Occipital lobe (tissue), 2 donors: ENCODE results near the gene PNRC1. TPM values are rescaled to one million over a fixed set of nuclear protein-coding genes. Genes with fewer than 3 reads are reported as not detected.
"Not testable (repeated sequence)": the region's sequence is repeated elsewhere in the genome, so short reads cannot be mapped to it uniquely, and the experiment has no call there.

ENCODE experiments used
- DNase-seq: peaks from one replicate; lab custom pipeline; 2025; lab: John Stamatoyannopoulos, UW
- total RNA-seq: library from RNA; depleted of rRNA; stranded (reverse); fragments of >200 nt; gene quantifications from one replicate; pipeline ENCODE4 v1.2.3, GENCODE V29; 2014

Gene PNRC1
- 80.9 TPM for total RNA-seq

GRCh38 chr6:89080281-89081128 is at the start of gene PNRC1:
Gene PNRC1, plus strand, starts transcription at chr6:89080751. Its CDS starts 144 bp downstream, at chr6:89080895.
- DNase-seq = peak; percentile 99

GRCh38 chr6:89032599-89032998 is 48.0 kb upstream of the PNRC1 start:
- DNase-seq = no peak

- no peak for DNase-seq
These were observed 47.1 kb upstream of the PNRC1 start for GRCh38 chr6:89033461-89033860.

- DNase-seq = not testable (repeated sequence)
These were observed 46.4 kb upstream of the PNRC1 start for GRCh38 chr6:89034116-89034515.

- DNase-seq = no peak
These were observed 45.8 kb upstream of the PNRC1 start for GRCh38 chr6:89034586-89035251.

GRCh38 chr6:89035252-89036101 is 45.1 kb upstream of the PNRC1 start:
- DNase-seq = peak; percentile 53

- DNase-seq = no peak
These were observed 43.2 kb upstream of the PNRC1 start for GRCh38 chr6:89037141-89037900.

GRCh38 chr6:89037901-89038293 is 42.7 kb upstream of the PNRC1 start:
- DNase-seq = not testable (repeated sequence)

GRCh38 chr6:89042664-89043063 is 37.9 kb upstream of the PNRC1 start:
- DNase-seq = no peak

- DNase-seq = no peak
These were observed 36.1 kb upstream of the PNRC1 start for GRCh38 chr6:89044328-89045010.

GRCh38 chr6:89045011-89045387 is 35.6 kb upstream of the PNRC1 start:
- peak; percentile 4 for DNase-seq

- no peak for DNase-seq
These were observed 35.0 kb upstream of the PNRC1 start for GRCh38 chr6:89045576-89045975.

GRCh38 chr6:89047473-89047872 is 33.1 kb upstream of the PNRC1 start:
- no peak for DNase-seq

- no peak for DNase-seq
These were observed 32.1 kb upstream of the PNRC1 start for GRCh38 chr6:89048288-89048923.

- DNase-seq = no peak
These were observed 31.6 kb upstream of the PNRC1 start for GRCh38 chr6:89048985-89049384.

GRCh38 chr6:89050155-89050554 is 30.4 kb upstream of the PNRC1 start:
- DNase-seq = no peak

- DNase-seq = no peak
These were observed 29.9 kb upstream of the PNRC1 start for GRCh38 chr6:89050697-89051096.

- DNase-seq = no peak
These were observed 28.9 kb upstream of the PNRC1 start for GRCh38 chr6:89051676-89052075.

GRCh38 chr6:89054208-89054607 is 26.3 kb upstream of the PNRC1 start:
- no peak for DNase-seq

- no peak for DNase-seq
These were observed 22.8 kb upstream of the PNRC1 start for GRCh38 chr6:89057759-89058158.
